Left lung (tissue), 10 donors: Measurements from ENCODE around the gene ASTN2. TPM values are rescaled to one million over a fixed set of nuclear protein-coding genes. Genes with fewer than 3 reads are reported as not detected.

Source experiments
- ATAC-seq: fragments of 200-7000 bp; cut with Tn5 transposase; one replicate; pipeline ENCODE4 v1.9.1; 2020; ENCODE audit warnings: moderate library complexity
- DNase-seq, 4 donors: peaks; one replicate each; pipeline ENCODE4 v3.0.0-alpha.2; 2013 to 2020
- H3K27ac ChIP-seq, 2 donors: fragments of 200-600 bp; sonication (generic) in 1 of 2; one replicate each; pipeline versions ENCODE4 v1.5.0 to v1.8.0; 2020 to 2021
- H3K27me3 ChIP-seq, 2 donors: fragments of 200-600 bp; sonication (generic) in 1 of 2; one replicate each; pipeline versions ENCODE4 v1.5.0 to v1.8.0; 2020 to 2021
- H3K36me3 ChIP-seq, 2 donors: fragments of 200-600 bp; sonication (generic) in 1 of 2; one replicate each; pipeline versions ENCODE4 v1.5.0 to v1.8.0; 2020 to 2021
- H3K4me1 ChIP-seq, 2 donors: fragments of 200-600 bp; one replicate each; pipeline ENCODE4 v1.8.0; 2021
- H3K4me3 ChIP-seq, 2 donors: fragments of 200-600 bp; sonication (generic) in 1 of 2; one replicate each; pipeline versions ENCODE4 v1.5.0 to v1.8.0; 2020 to 2021; ENCODE audit warnings: mild to moderate bottlenecking in 1 of 2
- H3K9me3 ChIP-seq, 2 donors: fragments of 200-600 bp; sonication (generic) in 1 of 2; one replicate each; pipeline versions ENCODE4 v1.5.0 to v1.8.0; 2020 to 2021
- CTCF ChIP-seq, 2 donors: fragments of 200-600 bp; sonication (generic) in 1 of 2; IDR thresholded peaks; one replicate each; pipeline versions ENCODE4 v1.5.0 to v1.8.0; 2021; ENCODE audit warnings: antibody characterized with exemption in 2 of 2
- intact Hi-C, 2 donors: fragments of 100-400 bp; cut with DNase I; formaldehyde crosslinking; loops; one replicate each; pipeline versions ENCODE4 v1.11.2 to v1.14.2; 2022
- polyA plus RNA-seq, 6 donors: library from polyadenylated mRNA; unstranded; fragments of 120-200 nt; gene quantifications; one replicate each; pipeline ENCODE4 v1.2.1, GENCODE V29; 2013; ENCODE audit not compliant: insufficient read length in 6 of 6
- total RNA-seq, 2 donors: library from RNA; stranded (reverse); fragmentation: NEBNext Ultra II Directional; extraction: Animal tissue kit (Norgen Biotek cat#: 25700); gene quantifications; one replicate each; pipeline ENCODE4 v1.2.1, GENCODE V29; 2021
- donor health status: DM: no; HTN: yes; CAD: no.
- donor health status: DM: no; HTN: no; CAD: no.

Gene ASTN2
- total and polyA plus RNA-seq, 8 donors: 3.1 to 5.5 (median 4.5) TPM

- H3K27ac ChIP-seq: no peak overlapping the region
- DNase-seq (no peak), ATAC-seq (no peak)
- H3K4me3 ChIP-seq: no peak overlapping the region
- H3K4me1 ChIP-seq: no peaks in the 10 kb centered on the region
- H3K9me3 ChIP-seq: peaks cover 0 to 6% of the 10 kb centered on the region in 2 donors
- H3K27me3 ChIP-seq: no peaks in the 10 kb centered on the region
- no peaks in the 10 kb centered on the region for H3K36me3 ChIP-seq
- no peak for TF ChIP-seq CTCF (IDR thresholded peaks at IDR 0.05)
- intact Hi-C loops: no loop called here
These were observed 661.5 kb downstream of the ASTN2 start for GRCh38 chr9:116753389-116753788.

- H3K4me3 ChIP-seq: no peak overlapping the region
- ATAC-seq (no peak), DNase-seq (no peak)
- peaks cover 0 to under 1% of the 10 kb centered on the region in 2 donors for H3K9me3 ChIP-seq
- intact Hi-C loops: no loop called here
- H3K4me1 ChIP-seq: no peaks in the 10 kb centered on the region
- H3K27me3 ChIP-seq: no peaks in the 10 kb centered on the region
- no peak for TF ChIP-seq CTCF (IDR thresholded peaks at IDR 0.05)
- no peaks in the 10 kb centered on the region for H3K36me3 ChIP-seq
- no peak overlapping the region for H3K27ac ChIP-seq
These were observed 664.3 kb downstream of the ASTN2 start for GRCh38 chr9:116750510-116750909.

- no peak for DNase-seq
- H3K27ac ChIP-seq: no peak overlapping the region
- H3K4me1 ChIP-seq: no peaks in the 10 kb centered on the region
- H3K36me3 ChIP-seq: no peaks in the 10 kb centered on the region
- no peak overlapping the region for H3K4me3 ChIP-seq
- H3K27me3 ChIP-seq: no peaks in the 10 kb centered on the region
- no peaks in the 10 kb centered on the region for H3K9me3 ChIP-seq
- ATAC-seq: no peak
- intact Hi-C loops: no loop called here
- TF ChIP-seq CTCF (IDR thresholded peaks at IDR 0.05): no peak
These were observed 665.1 kb downstream of the ASTN2 start for GRCh38 chr9:116749772-116750171.

- Histone ChIP-seq H3K4me1 (no peaks in the 10 kb centered on the region), H3K27me3 (no peaks in the 10 kb centered on the region), H3K27ac (no peak overlapping the region), H3K36me3 (no peaks in the 10 kb centered on the region), H3K4me3 (no peak overlapping the region), H3K9me3 (no peaks in the 10 kb centered on the region)
- DNase-seq (no peak), ATAC-seq (no peak)
- intact Hi-C loops: no loop called here
- TF ChIP-seq CTCF (IDR thresholded peaks at IDR 0.05): no peak
These were observed 665.7 kb downstream of the ASTN2 start for GRCh38 chr9:116749176-116749575.

GRCh38 chr9:116741742-116742141, 673.1 kb downstream of the ASTN2 start:
- ATAC-seq (no peak), DNase-seq (no peak)
- Histone ChIP-seq H3K27me3 (no peaks in the 10 kb centered on the region), H3K9me3 (no peaks in the 10 kb centered on the region), H3K4me3 (no peak overlapping the region), H3K27ac (no peak overlapping the region), H3K4me1 (no peaks in the 10 kb centered on the region), H3K36me3 (no peaks in the 10 kb centered on the region)
- intact Hi-C loops: no loop called here
- TF ChIP-seq CTCF (IDR thresholded peaks at IDR 0.05): no peak
